Kidney (tissue), 14 donors: ENCODE results near the gene FAM50A. TPM values are rescaled to one million over a fixed set of nuclear protein-coding genes. Genes with fewer than 3 reads are reported as not detected.

Source experiments
- DNase-seq, 5 donors: peaks; one replicate each; pipeline ENCODE4 v3.0.0-alpha.2; 2013 to 2020
- FAIRE-seq: peaks from 2 replicates; lab custom pipeline; 2012; peaks lifted over from hg19 to GRCh38; lab: Jason Lieb, UNC
- H3K27ac ChIP-seq, 2 donors: one replicate each; pipeline ENCODE4 v1.7.0; 2013; ENCODE audit warnings: low read depth in 2 of 2, low read length in 2 of 2, inconsistent platforms in 1 of 2
- H3K27me3 ChIP-seq: one replicate; pipeline ENCODE4 v1.7.1; 2013; ENCODE audit warnings: low read length, inconsistent platforms; ENCODE audit not compliant: control insufficient read depth, insufficient read depth
- H3K36me3 ChIP-seq, 3 donors: one replicate each; pipeline versions ENCODE4 v1.7.0 to v1.7.1; 2013; ENCODE audit warnings: low read length in 3 of 3, control low read depth in 1 of 3, inconsistent platforms in 1 of 3; ENCODE audit not compliant: insufficient read depth in 3 of 3, control insufficient read depth in 2 of 3
- H3K4me1 ChIP-seq, 3 donors: one replicate each; pipeline versions ENCODE4 v1.7.0 to v1.7.1; 2013; ENCODE audit warnings: low read length in 3 of 3, inconsistent platforms in 1 of 3, low read depth in 1 of 3; ENCODE audit not compliant: control insufficient read depth in 2 of 3, insufficient read depth in 2 of 3
- H3K4me3 ChIP-seq, 3 donors: one replicate each; pipeline versions ENCODE4 v1.7.0 to v1.8.1; 2013; ENCODE audit warnings: low read length in 3 of 3, control low read depth in 1 of 3, inconsistent platforms in 1 of 3
- H3K9ac ChIP-seq, 3 donors: one replicate each; pipeline versions ENCODE4 v1.7.0 to v1.7.1; 2013; ENCODE audit warnings: low read length in 3 of 3, control low read depth in 1 of 3, inconsistent platforms in 1 of 3
- H3K9me3 ChIP-seq, 3 donors: one replicate each; pipeline versions ENCODE4 v1.7.0 to v1.7.1; 2013; ENCODE audit warnings: low read length in 3 of 3, control low read depth in 1 of 3, inconsistent platforms in 1 of 3; ENCODE audit not compliant: control insufficient read depth in 2 of 3, insufficient read depth in 1 of 3
- intact Hi-C: fragments of 100-400 bp; cut with DNase I; formaldehyde crosslinking; loops from one replicate; pipeline ENCODE4 v1.11.1; 2022
- polyA plus RNA-seq: library from polyadenylated mRNA; stranded (reverse); fragments of 350-450 nt; fragmentation: Illumina TruSeq; extraction: RNeasy Lipid Tissue Mini Kit (QIAGEN cat#74804); gene quantifications from one replicate; pipeline ENCODE4 v1.2.3, GENCODE V29; 2014; ENCODE audit warnings: low read depth, low replicate concordance; ENCODE audit not compliant: insufficient read depth
- total RNA-seq: library from RNA; stranded (reverse); fragmentation: NEBNext Ultra II Directional; extraction: Animal tissue kit (Norgen Biotek cat#: 25700); gene quantifications from one replicate; pipeline ENCODE4 v1.2.1, GENCODE V29; 2021
- TF ChIP-seq, protein P1 (sequence below): IDR thresholded peaks from 3 replicates; pipeline ENCODE4 v1.5.1; 2012; ENCODE audit warnings: mild to moderate bottlenecking, moderate library complexity, borderline replicate concordance; ENCODE audit not compliant: insufficient read depth; ENCODE audit errors: extremely low read depth
- donor health status: control.
- donor health status: control.
- donor health status: control.
- donor health status: control.
- donor health status: control.
- donor health status: DM: yes; HTN: yes; CAD: no.
- donor health status: Normal renal cell carcinoma (clear cell type).

FAM50A gene
- total and polyA plus RNA-seq, 2 donors from 2014 or later = 46.0 to 112 TPM

DNA sequence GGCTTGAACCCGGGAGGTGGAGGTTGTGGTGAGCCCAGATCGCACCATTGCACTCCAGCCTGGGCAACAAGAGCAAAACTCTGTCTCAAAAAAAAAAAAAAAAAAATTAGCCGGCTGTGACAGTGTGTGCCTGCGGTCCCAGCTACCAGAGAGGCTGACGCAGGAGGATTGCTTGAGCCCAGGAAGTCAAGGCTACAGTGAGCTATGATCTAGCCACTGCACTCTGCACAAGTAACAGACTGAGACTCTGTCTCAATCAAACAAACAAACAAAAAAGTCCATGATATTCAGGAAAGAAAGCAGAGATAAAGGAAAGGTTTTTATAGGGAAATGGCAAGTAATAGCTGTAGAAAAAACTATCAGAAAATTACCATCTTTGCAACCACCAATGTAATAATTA is 37.3 kb downstream of the FAM50A start:
- no peak overlapping the region for H3K9ac ChIP-seq
- TF ChIP-seq, protein P1, sequence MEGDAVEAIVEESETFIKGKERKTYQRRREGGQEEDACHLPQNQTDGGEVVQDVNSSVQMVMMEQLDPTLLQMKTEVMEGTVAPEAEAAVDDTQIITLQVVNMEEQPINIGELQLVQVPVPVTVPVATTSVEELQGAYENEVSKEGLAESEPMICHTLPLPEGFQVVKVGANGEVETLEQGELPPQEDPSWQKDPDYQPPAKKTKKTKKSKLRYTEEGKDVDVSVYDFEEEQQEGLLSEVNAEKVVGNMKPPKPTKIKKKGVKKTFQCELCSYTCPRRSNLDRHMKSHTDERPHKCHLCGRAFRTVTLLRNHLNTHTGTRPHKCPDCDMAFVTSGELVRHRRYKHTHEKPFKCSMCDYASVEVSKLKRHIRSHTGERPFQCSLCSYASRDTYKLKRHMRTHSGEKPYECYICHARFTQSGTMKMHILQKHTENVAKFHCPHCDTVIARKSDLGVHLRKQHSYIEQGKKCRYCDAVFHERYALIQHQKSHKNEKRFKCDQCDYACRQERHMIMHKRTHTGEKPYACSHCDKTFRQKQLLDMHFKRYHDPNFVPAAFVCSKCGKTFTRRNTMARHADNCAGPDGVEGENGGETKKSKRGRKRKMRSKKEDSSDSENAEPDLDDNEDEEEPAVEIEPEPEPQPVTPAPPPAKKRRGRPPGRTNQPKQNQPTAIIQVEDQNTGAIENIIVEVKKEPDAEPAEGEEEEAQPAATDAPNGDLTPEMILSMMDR = no peak
- H3K27me3 ChIP-seq = no peaks in the 10 kb centered on the region
- H3K4me1 ChIP-seq = peaks cover 0 to 16% (median 4%) of the 10 kb centered on the region in 3 donors
- no peaks in the 10 kb centered on the region for H3K9me3 ChIP-seq
- no peak overlapping the region for H3K27ac ChIP-seq
- peaks cover 0 to 4% (median 3%) of the 10 kb centered on the region in 3 donors for H3K36me3 ChIP-seq
- DNase-seq = no peak
- no peak for FAIRE-seq
- intact Hi-C loops = no loop called here
- no peak overlapping the region for H3K4me3 ChIP-seq

DNA sequence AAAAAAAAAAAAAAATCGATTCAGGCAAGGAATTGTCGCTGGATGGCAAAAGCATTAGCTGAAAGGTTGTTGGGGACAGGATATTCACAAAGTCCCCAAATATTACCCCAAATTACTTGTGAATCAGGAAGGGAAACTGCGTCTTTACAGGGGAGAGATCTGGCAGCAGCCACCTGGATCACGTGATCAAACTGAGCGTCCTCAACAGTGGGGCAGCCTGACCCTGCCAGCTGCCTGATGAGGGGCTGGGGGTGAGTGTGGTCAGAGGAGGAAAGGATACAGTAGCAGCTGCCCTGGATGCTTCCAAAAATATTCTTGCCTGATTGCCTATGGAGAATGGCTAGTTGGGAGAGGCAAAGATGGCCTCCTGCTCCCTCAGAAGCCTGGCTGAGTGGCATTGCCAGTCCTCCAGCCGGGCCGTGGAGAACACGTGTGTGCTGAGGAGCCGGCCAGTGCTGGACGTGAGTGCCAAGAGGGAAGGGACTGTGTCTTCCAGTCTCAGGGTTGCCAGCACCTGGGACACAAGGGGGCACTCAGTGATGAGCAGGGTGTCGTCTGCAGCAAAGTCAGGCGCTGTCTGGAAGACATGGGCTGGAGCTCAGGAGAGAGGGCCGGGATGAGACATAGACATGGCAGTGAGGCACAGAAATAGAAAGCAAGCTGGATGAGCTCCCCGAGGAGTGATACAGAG is 38.1 kb downstream of the FAM50A start:
- Histone ChIP-seq H3K9me3 (no peaks in the 10 kb centered on the region), H3K4me3 (no peak overlapping the region), H3K36me3 (peaks cover 0 to 4% (median 3%) of the 10 kb centered on the region in 3 donors), H3K9ac (no peak overlapping the region), H3K27ac (no peak overlapping the region), H3K27me3 (no peaks in the 10 kb centered on the region), H3K4me1 (peaks cover 0 to 16% (median 4%) of the 10 kb centered on the region in 3 donors)
- intact Hi-C loops = no loop called here
- TF ChIP-seq, protein P1 = no peak
- no peak for FAIRE-seq
- no peak for DNase-seq

DNA sequence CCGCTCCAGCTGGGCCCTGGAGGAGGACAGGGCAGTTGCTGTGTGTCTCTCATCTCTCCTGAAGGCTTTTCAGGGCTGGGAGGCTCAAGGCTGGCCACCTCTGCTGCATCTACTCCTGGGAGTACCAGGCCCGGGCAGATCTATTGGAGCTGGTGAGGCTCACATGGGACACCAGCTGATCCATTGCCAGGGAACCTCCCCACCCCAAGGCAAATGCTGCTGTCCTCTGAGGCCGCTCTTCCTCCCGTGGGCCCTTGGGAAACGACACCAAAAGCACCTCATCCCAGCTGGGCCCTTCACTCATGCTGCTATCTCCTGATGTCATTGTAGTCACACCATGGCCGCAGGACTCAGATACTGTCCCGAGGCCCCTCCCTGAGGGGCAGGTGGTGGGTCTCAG is 38.8 kb downstream of the FAM50A start:
- DNase-seq = no peak
- no peaks in the 10 kb centered on the region for H3K27me3 ChIP-seq
- peaks cover 0 to 4% (median 3%) of the 10 kb centered on the region in 3 donors for H3K36me3 ChIP-seq
- TF ChIP-seq, protein P1 = no peak
- peaks cover 0 to 16% (median 4%) of the 10 kb centered on the region in 3 donors for H3K4me1 ChIP-seq
- no peaks in the 10 kb centered on the region for H3K9me3 ChIP-seq
- H3K27ac ChIP-seq = no peak overlapping the region
- intact Hi-C loops = no loop called here
- no peak overlapping the region for H3K9ac ChIP-seq
- H3K4me3 ChIP-seq = no peak overlapping the region
- FAIRE-seq = no peak
